Liver (tissue), 9 donors: ENCODE measurements around the gene CCNC. TPM values are rescaled to one million over a fixed set of nuclear protein-coding genes. Genes with fewer than 3 reads are reported as not detected.

Experiments
- DNase-seq: peaks from one replicate; pipeline ENCODE4 v3.0.0-alpha.2; 2017; ENCODE audit warnings: low spot score
- H3K27ac ChIP-seq, 2 donors: one replicate each; pipeline ENCODE4 v1.7.0; 2013; ENCODE audit warnings: inconsistent platforms in 2 of 2, low read length in 2 of 2, control low read depth in 1 of 2, low read depth in 1 of 2, mild to moderate bottlenecking in 1 of 2
- H3K27me3 ChIP-seq, 4 donors: one replicate each; pipeline versions ENCODE4 v1.6.1 to v1.7.0; 2013; ENCODE audit warnings: low read length in 3 of 4, inconsistent platforms in 1 of 4, mild to moderate bottlenecking in 1 of 4, moderate library complexity in 1 of 4; ENCODE audit not compliant: control insufficient read depth in 4 of 4, insufficient read depth in 4 of 4
- H3K36me3 ChIP-seq, 4 donors: one replicate each; pipeline versions ENCODE4 v1.6.1 to v1.7.0; 2013; ENCODE audit warnings: low read length in 3 of 4, mild to moderate bottlenecking in 3 of 4, low read depth in 1 of 4, moderate library complexity in 1 of 4; ENCODE audit not compliant: control insufficient read depth in 4 of 4, insufficient read depth in 3 of 4
- H3K4me1 ChIP-seq, 4 donors: one replicate each; pipeline versions ENCODE4 v1.6.1 to v1.7.0; 2013; ENCODE audit warnings: low read length in 3 of 4, mild to moderate bottlenecking in 3 of 4, moderate library complexity in 1 of 4; ENCODE audit not compliant: control insufficient read depth in 4 of 4, insufficient read depth in 4 of 4
- H3K4me3 ChIP-seq, 3 donors: one replicate each; pipeline versions ENCODE4 v1.6.1 to v1.7.0; 2013; ENCODE audit warnings: low read length in 3 of 3, control low read depth in 1 of 3, low read depth in 1 of 3, mild to moderate bottlenecking in 1 of 3
- H3K9ac ChIP-seq, 2 donors: one replicate each; pipeline ENCODE4 v1.7.0; 2013; ENCODE audit warnings: low read length in 2 of 2, mild to moderate bottlenecking in 2 of 2, moderate library complexity in 2 of 2, control low read depth in 1 of 2, low read depth in 1 of 2
- H3K9me3 ChIP-seq, 4 donors: one replicate each; pipeline versions ENCODE4 v1.6.1 to v1.7.0; 2013; ENCODE audit warnings: low read length in 3 of 4; ENCODE audit not compliant: control insufficient read depth in 4 of 4
- ATF3 ChIP-seq: IDR thresholded peaks from 2 replicates; pipeline ENCODE4 v1.6.1; 2016; ENCODE audit warnings: antibody characterized with exemption
- CTCF ChIP-seq: fragments of 150-350 bp; IDR thresholded peaks from 2 replicates; pipeline ENCODE4 v1.5.1; 2017; ENCODE audit warnings: improper control_type of control experiment, low read depth, low read length; ENCODE audit not compliant: missing input control
- EGR1 ChIP-seq, 2 donors: IDR thresholded peaks; 2 replicates each; pipeline ENCODE4 v1.6.1; 2016 to 2018; ENCODE audit warnings: antibody characterized with exemption in 2 of 2, low read depth in 2 of 2
- FOXA1 ChIP-seq: IDR thresholded peaks from 2 replicates; pipeline ENCODE4 v1.6.1; 2016; ENCODE audit warnings: antibody characterized with exemption
- FOXA2 ChIP-seq: IDR thresholded peaks from 2 replicates; pipeline ENCODE4 v1.6.1; 2016; ENCODE audit warnings: antibody characterized with exemption
- GABPA ChIP-seq, 2 donors: IDR thresholded peaks in 1 of 2; conservative IDR thresholded peaks in 1 of 2; 2 replicates each; pipeline ENCODE4 v1.6.1; 2016; ENCODE audit warnings: antibody characterized with exemption in 2 of 2, mild to moderate bottlenecking in 1 of 2, moderate library complexity in 1 of 2
- HNF4G ChIP-seq: IDR thresholded peaks from 2 replicates; pipeline ENCODE4 v1.6.1; 2016; ENCODE audit warnings: antibody characterized with exemption
- JUND ChIP-seq, 2 donors: IDR thresholded peaks; 2 replicates each; pipeline ENCODE4 v1.6.1; 2016; ENCODE audit warnings: antibody characterized with exemption in 2 of 2
- MAX ChIP-seq: IDR thresholded peaks from 2 replicates; pipeline ENCODE4 v1.6.1; 2016; ENCODE audit warnings: antibody characterized with exemption
- NR2F2 ChIP-seq: IDR thresholded peaks from 2 replicates; pipeline ENCODE4 v1.6.1; 2016; ENCODE audit warnings: antibody characterized with exemption
- RAD21 ChIP-seq, 2 donors: IDR thresholded peaks; 2 replicates each; pipeline ENCODE4 v1.6.1; 2016; ENCODE audit warnings: antibody characterized with exemption in 2 of 2, mild to moderate bottlenecking in 2 of 2
- REST ChIP-seq: IDR thresholded peaks from 2 replicates; pipeline ENCODE4 v1.6.1; 2016; ENCODE audit warnings: antibody characterized with exemption, mild to moderate bottlenecking
- RXRA ChIP-seq, 2 donors: IDR thresholded peaks; 2 replicates each; pipeline ENCODE4 v1.6.1; 2017 to 2018; ENCODE audit warnings: antibody characterized with exemption in 2 of 2, mild to moderate bottlenecking in 1 of 2
- SP1 ChIP-seq: IDR thresholded peaks from 2 replicates; pipeline ENCODE4 v1.6.1; 2018; ENCODE audit warnings: antibody characterized with exemption, mild to moderate bottlenecking
- TAF1 ChIP-seq: conservative IDR thresholded peaks from 2 replicates; pipeline ENCODE4 v1.6.1; 2016; ENCODE audit warnings: antibody characterized with exemption, mild to moderate bottlenecking
- YY1 ChIP-seq: IDR thresholded peaks from 2 replicates; pipeline ENCODE4 v1.6.1; 2016; ENCODE audit warnings: antibody characterized with exemption, mild to moderate bottlenecking
- ZBTB33 ChIP-seq: IDR thresholded peaks from 2 replicates; pipeline ENCODE4 v1.6.1; 2016; ENCODE audit warnings: antibody characterized with exemption
- WGBS: extraction: QIAGEN DNeasy Blood & Tissue Kit; methylation state at CpG from one replicate; pipeline ENCODE4 v1.1.7; 2013; 5-methylcytosine and 5-hydroxymethylcytosine counted together
- polyA plus RNA-seq, 2 donors: library from polyadenylated mRNA; stranded (reverse) in 1 of 2; unstranded in 1 of 2; fragments of 200-250 nt in 1 of 2; fragments of >200 nt in 1 of 2; fragmentation: Nextera tagmentation in 1 of 2; extraction: Ambion mirVana in 1 of 2; gene quantifications; one replicate each; pipeline versions ENCODE4 v1.2.1 to v1.2.3, GENCODE V29; 2013 to 2015
- total RNA-seq, 2 donors: library from RNA; depleted of rRNA; stranded (reverse); fragments of >200 nt; gene quantifications; one replicate each; pipeline ENCODE4 v1.2.3, GENCODE V29; 2014
- donor health status: healthy.
- donor health status: healthy.
- donor health status: healthy.
- donor health status: healthy.
- donor health status: healthy.

Gene CCNC
- total and polyA plus RNA-seq, 4 donors = 32.9 to 80.7 (median 47.8) TPM

GRCh38 chr6:99547526-99547925 lies 20.9 kb downstream of the CCNC start:
- TF ChIP-seq REST = no peak
- no peak for TF ChIP-seq MAX
- TF ChIP-seq RAD21 (IDR thresholded peaks at IDR 0.05) = no peak
- no peak for TF ChIP-seq HNF4G
- TF ChIP-seq EGR1 (IDR thresholded peaks at IDR 0.05; ENCODE audit: low read depth in 2 of 2) = no peak
- no peak for TF ChIP-seq ZBTB33
- no peak for TF ChIP-seq CTCF
- TF ChIP-seq JUND (IDR thresholded peaks at IDR 0.05) = no peak
- TF ChIP-seq TAF1 = no peak
- no peak for TF ChIP-seq SP1
- TF ChIP-seq ATF3 = no peak
- TF ChIP-seq FOXA2 = no peak
- TF ChIP-seq YY1 = no peak
- Histone ChIP-seq H3K9me3 (no peaks in the 10 kb centered on the region), H3K4me3 (no peak overlapping the region), H3K36me3 (peaks cover 5 to 35% (median 18%) of the 10 kb centered on the region in 4 donors), H3K4me1 (no peaks in the 10 kb centered on the region), H3K9ac (no peak overlapping the region), H3K27me3 (no peaks in the 10 kb centered on the region), H3K27ac (no peak overlapping the region)
- no peak for DNase-seq
- WGBS = 96% methylated on average over 4 of the region's 4 CpGs

GRCh38 chr6:99545442-99545841 lies 23.0 kb downstream of the CCNC start:
- Histone ChIP-seq H3K36me3 (peaks cover 8 to 35% (median 20%) of the 10 kb centered on the region in 4 donors), H3K4me3 (no peak overlapping the region), H3K9me3 (no peaks in the 10 kb centered on the region), H3K27me3 (no peaks in the 10 kb centered on the region), H3K27ac (no peak overlapping the region), H3K4me1 (no peaks in the 10 kb centered on the region), H3K9ac (no peak overlapping the region)
- no peak for DNase-seq
- WGBS = 84% methylated on average over 1 of the region's 1 CpG
- TF ChIP-seq SP1 (no peak), HNF4G (no peak), GABPA (IDR thresholded peaks at IDR 0.05 in 1 of 2, conservative IDR thresholded peaks at IDR 0.05 in 1 of 2) (no peak), RXRA (IDR thresholded peaks at IDR 0.05) (no peak), JUND (IDR thresholded peaks at IDR 0.05) (no peak), REST (no peak), NR2F2 (no peak), TAF1 (no peak), ATF3 (no peak), RAD21 (IDR thresholded peaks at IDR 0.05) (no peak), FOXA1 (no peak), YY1 (no peak), CTCF (no peak), FOXA2 (no peak)
